ENCODE measurements around the gene OTUB2.

- TF ChIP-seq POLR2A (IDR thresholded peaks at IDR 0.05) (no peak), CTCF (IDR thresholded peaks at IDR 0.05) (no peak)
Measured at GRCh38 chr14:94029671-94030203, 3.6 kb downstream of the OTUB2 start.
